WI38 (cell line): ENCODE data around the gene B3GAT1.

ENCODE experiments used
- H3K4me3 ChIP-seq: 2 replicates; pipeline ENCODE4 v1.5.1; 2011; ENCODE audit warnings: low read depth, mild to moderate bottlenecking, control low read depth, low read length
- TF ChIP-seq, protein P1 (sequence below): IDR thresholded peaks from 2 replicates; pipeline ENCODE4 v1.5.1; 2012; ENCODE audit warnings: low read depth, mild to moderate bottlenecking, control low read depth, low read length

B3GAT1 gene

DNA sequence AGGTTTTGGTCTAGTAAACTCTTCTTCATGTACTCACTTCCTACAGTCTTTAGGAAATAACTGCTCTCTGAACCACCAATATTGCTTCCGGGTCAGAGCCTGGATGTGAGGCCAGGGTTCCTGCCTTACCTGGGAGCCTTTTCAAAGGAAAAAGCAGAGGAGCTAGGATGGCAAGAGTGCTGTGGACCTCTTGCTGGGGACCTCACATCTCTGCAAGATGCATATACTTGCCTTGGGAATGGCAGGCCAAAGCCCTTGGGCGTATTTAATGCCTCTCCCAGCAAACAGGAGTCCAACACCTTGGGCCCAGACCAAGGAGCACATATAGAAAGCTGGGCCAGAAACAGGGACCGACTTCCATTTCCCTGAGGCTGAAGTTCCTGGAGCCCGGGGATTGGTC is 75.0 kb downstream of the B3GAT1 start:
- TF ChIP-seq, protein P1, sequence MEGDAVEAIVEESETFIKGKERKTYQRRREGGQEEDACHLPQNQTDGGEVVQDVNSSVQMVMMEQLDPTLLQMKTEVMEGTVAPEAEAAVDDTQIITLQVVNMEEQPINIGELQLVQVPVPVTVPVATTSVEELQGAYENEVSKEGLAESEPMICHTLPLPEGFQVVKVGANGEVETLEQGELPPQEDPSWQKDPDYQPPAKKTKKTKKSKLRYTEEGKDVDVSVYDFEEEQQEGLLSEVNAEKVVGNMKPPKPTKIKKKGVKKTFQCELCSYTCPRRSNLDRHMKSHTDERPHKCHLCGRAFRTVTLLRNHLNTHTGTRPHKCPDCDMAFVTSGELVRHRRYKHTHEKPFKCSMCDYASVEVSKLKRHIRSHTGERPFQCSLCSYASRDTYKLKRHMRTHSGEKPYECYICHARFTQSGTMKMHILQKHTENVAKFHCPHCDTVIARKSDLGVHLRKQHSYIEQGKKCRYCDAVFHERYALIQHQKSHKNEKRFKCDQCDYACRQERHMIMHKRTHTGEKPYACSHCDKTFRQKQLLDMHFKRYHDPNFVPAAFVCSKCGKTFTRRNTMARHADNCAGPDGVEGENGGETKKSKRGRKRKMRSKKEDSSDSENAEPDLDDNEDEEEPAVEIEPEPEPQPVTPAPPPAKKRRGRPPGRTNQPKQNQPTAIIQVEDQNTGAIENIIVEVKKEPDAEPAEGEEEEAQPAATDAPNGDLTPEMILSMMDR, result no peak
- H3K4me3 ChIP-seq, result no peak overlapping the region

DNA sequence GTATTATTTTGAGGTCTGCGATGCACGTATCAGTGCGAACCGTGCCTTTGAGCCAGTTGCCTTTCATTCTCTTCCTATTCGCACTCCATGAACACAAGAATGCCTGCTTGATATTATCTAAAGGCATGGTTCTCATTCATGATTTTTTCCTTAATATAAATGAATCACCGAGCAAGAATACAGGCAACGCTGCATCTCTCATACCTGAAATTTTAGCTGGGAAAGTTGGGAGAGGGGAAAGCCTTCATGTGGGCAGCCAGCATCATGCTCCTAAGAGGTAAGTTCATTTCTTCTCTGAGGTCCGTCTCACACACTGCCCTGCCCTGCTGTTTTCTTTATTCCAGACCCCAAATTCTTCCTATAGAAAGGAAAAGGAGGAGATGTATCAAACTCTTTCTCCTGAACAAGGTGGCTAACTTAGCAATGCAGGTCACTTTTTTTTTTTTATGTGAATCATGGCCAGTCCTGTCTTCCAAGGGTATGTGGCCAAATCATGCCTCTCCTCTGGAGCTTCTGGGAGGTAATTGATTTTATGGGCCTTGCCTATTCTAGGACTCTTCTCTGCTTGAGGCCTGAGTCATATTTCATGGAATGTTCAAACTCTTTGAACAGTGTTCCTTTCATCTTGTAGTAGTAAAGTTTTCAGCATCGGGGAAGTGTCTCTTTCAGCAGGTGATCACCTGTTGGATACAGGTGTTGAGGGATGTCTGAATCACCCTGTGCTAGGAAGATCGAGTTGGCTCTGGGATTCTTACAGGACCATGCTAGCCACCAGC is 77.1 kb downstream of the B3GAT1 start:
- no peak overlapping the region for H3K4me3 ChIP-seq
- TF ChIP-seq, protein P1, result no peak

DNA sequence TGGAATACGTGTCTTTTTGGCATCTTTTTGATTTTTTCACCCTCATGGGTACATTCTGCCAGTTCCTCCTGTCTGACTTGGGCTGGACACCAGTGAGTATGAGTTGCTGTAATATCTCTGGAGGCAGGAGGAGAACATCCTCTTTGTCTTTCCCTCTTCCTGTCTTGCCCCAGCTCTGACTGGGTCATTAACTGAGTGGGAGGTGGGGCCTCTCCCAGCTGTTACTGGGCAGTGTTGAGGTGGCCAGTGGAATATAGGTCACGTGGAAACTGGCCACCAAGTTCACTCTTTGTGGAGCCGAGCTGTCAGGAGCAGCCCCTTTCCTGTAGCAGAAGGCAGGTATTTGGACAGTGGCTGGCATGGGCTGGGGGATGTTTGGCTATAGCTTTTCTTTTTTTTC is 78.1 kb downstream of the B3GAT1 start:
- H3K4me3 ChIP-seq, result no peak overlapping the region
- TF ChIP-seq, protein P1, result no peak

DNA sequence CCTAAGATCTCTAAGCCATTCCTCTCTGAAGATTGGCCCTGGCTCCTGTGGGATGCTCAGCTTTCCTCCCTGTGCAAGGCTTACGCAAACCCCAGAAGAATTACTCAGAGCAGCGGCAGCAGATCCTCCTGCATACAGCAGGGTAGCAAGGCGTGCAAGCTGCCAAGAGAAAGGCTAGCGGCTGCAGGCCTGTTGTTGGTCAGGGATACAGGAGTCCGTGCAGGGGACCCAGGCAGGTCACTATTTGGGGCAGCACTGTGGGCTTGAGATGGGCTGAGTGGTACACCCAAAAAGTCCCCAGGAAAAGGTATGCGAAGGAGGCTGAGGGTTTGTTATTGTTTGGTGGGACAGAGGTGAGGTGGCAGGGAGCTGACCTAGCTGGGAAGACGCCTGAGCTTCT is 78.7 kb downstream of the B3GAT1 start:
- no peak overlapping the region for H3K4me3 ChIP-seq
- TF ChIP-seq, protein P1, result no peak

DNA sequence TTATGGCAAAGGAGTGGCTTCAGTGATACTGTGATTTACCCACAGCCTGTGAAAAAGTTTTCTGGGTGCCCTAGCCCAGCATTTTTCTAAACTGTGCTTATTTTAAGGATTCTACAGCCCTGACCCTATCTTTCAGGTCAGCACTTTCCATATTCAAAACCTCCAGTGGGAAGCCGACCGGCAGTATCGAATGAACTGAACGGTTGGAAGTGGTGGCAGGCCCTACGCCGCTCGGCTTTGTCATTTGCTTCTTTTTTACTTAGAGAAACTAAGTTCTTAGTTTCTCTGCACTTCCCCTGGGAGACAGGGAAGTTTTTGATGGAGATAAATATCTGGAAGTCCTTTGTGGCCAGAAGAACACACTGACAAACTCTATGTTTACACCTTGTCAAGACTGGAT is 79.3 kb downstream of the B3GAT1 start:
- TF ChIP-seq, protein P1, result no peak
- no peak overlapping the region for H3K4me3 ChIP-seq

DNA sequence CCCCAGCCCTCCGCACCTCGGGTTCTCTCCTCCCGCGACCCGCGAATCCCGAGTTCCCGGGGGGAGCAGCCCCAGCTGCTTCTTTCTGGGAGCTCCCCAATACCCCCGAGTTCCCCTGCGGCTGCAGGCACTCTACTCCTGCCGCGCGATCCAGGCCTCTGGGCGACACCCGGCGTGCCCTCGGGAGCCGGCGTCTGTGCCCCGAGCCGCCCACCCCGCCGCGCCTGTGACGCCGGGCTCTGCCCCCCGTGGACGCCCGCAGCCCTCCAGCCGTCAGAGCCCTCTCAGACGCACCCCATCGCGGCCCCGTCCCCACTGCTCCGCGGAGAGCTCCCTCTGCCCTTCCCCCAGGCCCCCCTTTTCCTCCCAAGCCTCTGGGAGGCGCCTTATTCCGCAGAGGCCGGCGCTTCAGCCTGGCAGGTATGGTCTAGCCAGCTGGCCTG is 79.8 kb downstream of the B3GAT1 start:
- H3K4me3 ChIP-seq, result no peak overlapping the region
- TF ChIP-seq, protein P1, result no peak

DNA sequence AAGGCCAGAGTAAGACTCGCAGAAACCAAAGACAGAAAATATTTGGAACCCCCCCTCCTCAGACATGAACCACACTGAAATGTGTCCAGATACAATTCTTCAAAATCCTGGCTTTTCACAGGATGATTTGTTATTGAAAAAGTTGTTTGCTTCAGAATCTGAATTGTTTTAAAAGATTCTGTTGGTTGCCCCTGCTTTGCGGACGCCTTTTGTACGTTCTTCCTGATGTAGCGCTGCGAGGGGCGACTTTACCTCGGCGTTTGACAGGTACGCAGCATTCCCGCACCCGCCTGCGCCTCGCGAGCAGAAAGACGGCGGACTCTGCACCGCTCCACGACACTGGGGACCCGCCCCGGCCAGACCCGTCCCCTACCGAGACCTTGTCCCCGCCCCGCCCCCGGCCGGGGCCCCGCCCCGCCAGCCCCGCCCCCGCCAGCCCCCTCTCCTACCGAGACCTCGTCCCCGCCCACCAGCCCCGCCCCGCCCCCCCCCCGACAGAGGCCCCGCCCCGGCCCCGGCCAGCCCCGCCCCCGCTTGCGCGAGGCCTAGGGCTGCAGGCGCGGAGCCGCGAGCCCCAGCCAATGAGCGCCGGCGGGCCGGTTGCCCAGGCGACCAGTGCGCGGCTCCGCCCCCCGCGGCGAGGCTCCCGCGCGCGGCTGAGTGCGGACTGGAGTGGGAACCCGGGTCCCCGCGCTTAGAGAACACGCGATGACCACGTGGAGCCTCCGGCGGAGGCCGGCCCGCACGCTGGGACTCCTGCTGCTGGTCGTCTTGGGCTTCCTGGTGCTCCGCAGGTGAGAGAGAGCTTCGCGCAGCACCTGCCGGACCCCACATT is 80.5 kb downstream of the B3GAT1 start, which contains the start of gene GLB1L2:
GLB1L2 (plus strand) TSS at position 635 of the 835 bp plus-strand sequence; CDS start at position 709, 74 bp downstream.
- TF ChIP-seq, protein P1, result no peak
- no peak within 1 kb of the TSS for H3K4me3 ChIP-seq
